HL-60/S4 (cell line): ENCODE measurements around the gene MVP.
"Not testable (repeated sequence)": the region's sequence is repeated elsewhere in the genome, so short reads cannot be mapped to it uniquely, and the experiment has no call there.

Source experiments
- in situ Hi-C: fragments of 300-500 bp; cut with MboI; formaldehyde crosslinking; loops from 2 replicates; pipeline ENCODE4 v1.14.3; 2022; ENCODE audit warnings: low sequenced_read_pairs

MVP gene

GRCh38 chr16:29820271-29820701 is at the start of gene MVP:
MVP (plus strand) TSS chr16:29820462; CDS start chr16:29830550, 10,088 bp downstream.
- in situ Hi-C loops: no loop called here

- in situ Hi-C loops: not testable (repeated sequence)
These were observed 47.9 kb upstream of the MVP start for GRCh38 chr16:29772330-29772729.

GRCh38 chr16:29774730-29775129 is 45.5 kb upstream of the MVP start:
- in situ Hi-C loops: no loop called here

- in situ Hi-C loops: no loop called here
These were observed 44.4 kb upstream of the MVP start for GRCh38 chr16:29775742-29776408.

- in situ Hi-C loops: no loop called here
These were observed 42.5 kb upstream of the MVP start, which contains the start of gene ZG16 for GRCh38 chr16:29777576-29778350. ZG16 (plus strand) TSS chr16:29778256; CDS start chr16:29779267, 1,011 bp downstream.

GRCh38 chr16:29779474-29779873 is 40.8 kb upstream of the MVP start:
- in situ Hi-C loops: no loop called here

- in situ Hi-C loops: not testable (repeated sequence)
These were observed 36.9 kb upstream of the MVP start for GRCh38 chr16:29783094-29783953.

- in situ Hi-C loops: no loop called here
These were observed 36.1 kb upstream of the MVP start for GRCh38 chr16:29784157-29784556.

- in situ Hi-C loops: no loop called here
These were observed 35.3 kb upstream of the MVP start for GRCh38 chr16:29784901-29785500.

- in situ Hi-C loops: not testable (repeated sequence)
These were observed 33.1 kb upstream of the MVP start for GRCh38 chr16:29787155-29787554.

- in situ Hi-C loops: loop anchor here (5.0 kb wide), 1 partner anchor 42 kb away; the partner anchor contains the start of gene C16orf54
These were observed 30.5 kb upstream of the MVP start for GRCh38 chr16:29789775-29790182.

- in situ Hi-C loops: loop anchor here (5.0 kb wide), 1 partner anchor 43 kb away; the partner anchor contains the start of gene C16orf54
These were observed 29.9 kb upstream of the MVP start, which contains the start of gene KIF22 for GRCh38 chr16:29790183-29790948. KIF22 (plus strand) TSS chr16:29790751; CDS start chr16:29790760, 9 bp downstream.

GRCh38 chr16:29790949-29791844 is 29.1 kb upstream of the MVP start:
- in situ Hi-C loops: loop anchor here (5.0 kb wide), 1 partner anchor 44 kb away; the partner anchor contains the start of gene C16orf54

- in situ Hi-C loops: loop anchor here (5.0 kb wide), 1 partner anchor 45 kb away; the partner anchor contains the start of gene C16orf54
These were observed 28.1 kb upstream of the MVP start for GRCh38 chr16:29791845-29792807.

GRCh38 chr16:29793153-29793552 is 27.1 kb upstream of the MVP start:
- in situ Hi-C loops: loop anchor here (5.0 kb wide), 1 partner anchor 46 kb away; the partner anchor contains the start of gene C16orf54

GRCh38 chr16:29794231-29794710 is 26.0 kb upstream of the MVP start:
- in situ Hi-C loops: loop anchor here (5.0 kb wide), 1 partner anchor 47 kb away; the partner anchor contains the start of gene C16orf54

- in situ Hi-C loops: no loop called here
These were observed 17.8 kb upstream of the MVP start for GRCh38 chr16:29802416-29802935.
